GM18517 (cell line): ENCODE results near the gene MAST2.
"Not testable (repeated sequence)": the region's sequence is repeated elsewhere in the genome, so short reads cannot be mapped to it uniquely, and the experiment has no call there.

Source experiments
- ATAC-seq: cut with Tn5 transposase; IDR thresholded peaks from one replicate; pipeline ENCODE4 v1.9.1; 2021; ENCODE audit warnings: mild to moderate bottlenecking, moderate library complexity; ENCODE audit not compliant: unreplicated experiment

MAST2 gene

DNA sequence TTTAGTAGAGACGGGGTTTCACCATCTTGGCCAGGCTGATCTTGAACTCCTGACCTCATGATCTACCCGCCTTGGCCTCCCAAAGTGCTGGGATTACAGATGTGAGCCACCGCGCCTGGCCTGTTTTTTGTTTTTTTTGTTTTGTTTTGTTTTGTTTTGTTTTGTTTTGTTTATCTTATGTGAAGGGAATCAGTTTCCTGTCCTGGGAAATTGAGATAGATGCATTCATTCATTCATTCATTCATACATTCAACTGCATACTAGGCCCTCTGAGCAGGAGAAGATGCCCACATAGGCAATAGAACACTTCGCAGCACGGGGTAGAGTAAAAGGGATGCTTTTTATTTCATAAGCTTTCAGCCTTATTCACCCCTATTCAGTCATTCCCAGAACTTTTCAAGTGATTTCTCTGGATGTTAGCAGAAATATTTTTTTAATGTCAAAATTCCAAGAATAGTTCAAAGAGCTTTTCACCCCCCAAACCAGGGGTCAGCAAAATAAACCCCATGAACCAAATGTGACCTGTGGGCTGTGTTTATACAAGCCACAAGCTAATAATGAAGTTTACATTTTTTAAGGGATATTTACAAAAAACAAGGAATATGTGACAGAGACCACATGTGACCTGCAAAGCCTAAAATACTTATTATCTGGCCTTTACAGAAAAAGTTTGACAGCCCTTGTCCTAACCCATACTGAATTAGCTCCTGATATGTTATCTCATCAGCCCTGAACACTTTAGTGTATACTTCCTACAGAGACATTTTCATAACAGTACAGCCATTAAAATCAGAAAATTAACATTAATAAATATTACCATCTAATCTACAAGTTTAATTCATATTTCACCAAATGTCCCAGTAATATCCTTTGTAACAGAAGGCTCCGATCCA lies 127.1 kb downstream of the MAST2 start:
- ATAC-seq = no peak

- not testable (repeated sequence) for ATAC-seq
Measured at GRCh38 chr1:45932205-45932604, 128.8 kb downstream of the MAST2 start.

GRCh38 chr1:45934947-45935346 lies 131.5 kb downstream of the MAST2 start:
- ATAC-seq = no peak

DNA sequence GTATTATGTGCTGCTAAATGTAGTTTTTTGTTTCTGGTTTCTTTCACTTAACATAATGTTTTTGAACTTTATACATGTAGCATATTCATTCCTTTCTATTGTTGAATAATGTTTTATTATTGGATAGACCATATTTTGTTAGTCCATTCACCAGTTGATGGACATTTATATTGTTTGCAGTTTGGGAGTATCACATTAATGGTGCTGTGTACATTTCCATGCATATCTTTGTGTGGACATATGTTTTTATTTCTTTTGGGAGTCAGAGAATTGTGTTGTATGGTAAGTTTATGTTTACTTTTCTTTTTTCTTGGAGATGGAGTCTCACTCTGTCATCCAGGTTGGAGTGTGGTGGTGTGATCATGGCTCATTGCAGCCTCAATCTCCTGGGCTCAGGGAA lies 134.6 kb downstream of the MAST2 start:
- ATAC-seq = no peak

DNA sequence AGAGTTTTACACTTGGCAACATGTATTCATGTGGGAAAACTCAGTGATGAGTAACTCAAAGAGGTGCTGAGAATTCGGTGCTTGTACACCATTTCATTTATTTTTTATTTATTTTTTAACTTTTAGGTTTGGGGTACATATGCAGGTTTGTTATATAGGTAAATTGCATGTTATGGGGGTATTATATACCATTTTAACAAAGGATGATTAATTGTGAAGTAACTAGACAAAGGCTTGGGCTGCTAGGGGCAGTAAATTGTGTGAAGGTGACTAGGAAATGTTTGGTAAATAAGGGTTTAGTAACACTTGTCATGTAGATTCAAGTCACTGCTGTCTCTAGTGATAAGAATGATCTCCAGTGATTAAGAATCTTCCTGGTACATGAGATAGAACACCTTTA lies 139.0 kb downstream of the MAST2 start:
- no peak for ATAC-seq

DNA sequence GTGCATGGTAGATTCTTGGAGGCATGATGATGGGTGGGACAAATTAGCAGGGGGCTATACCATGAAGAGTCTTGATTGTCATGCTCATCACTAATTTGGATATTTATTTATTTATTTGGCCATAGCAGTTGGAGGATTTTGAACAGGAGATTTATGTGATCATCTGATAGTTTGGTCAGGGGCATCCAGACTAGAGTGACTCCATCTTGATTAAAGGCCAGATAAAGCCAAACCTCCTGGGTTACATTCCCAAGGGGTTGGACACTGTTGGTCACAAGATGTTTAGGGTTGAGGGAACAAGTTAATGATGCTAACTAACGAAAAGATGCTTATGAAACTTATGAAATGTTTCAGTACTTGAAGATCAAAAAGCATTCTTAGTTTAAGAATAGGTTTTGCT lies 139.8 kb downstream of the MAST2 start:
- no peak for ATAC-seq

DNA sequence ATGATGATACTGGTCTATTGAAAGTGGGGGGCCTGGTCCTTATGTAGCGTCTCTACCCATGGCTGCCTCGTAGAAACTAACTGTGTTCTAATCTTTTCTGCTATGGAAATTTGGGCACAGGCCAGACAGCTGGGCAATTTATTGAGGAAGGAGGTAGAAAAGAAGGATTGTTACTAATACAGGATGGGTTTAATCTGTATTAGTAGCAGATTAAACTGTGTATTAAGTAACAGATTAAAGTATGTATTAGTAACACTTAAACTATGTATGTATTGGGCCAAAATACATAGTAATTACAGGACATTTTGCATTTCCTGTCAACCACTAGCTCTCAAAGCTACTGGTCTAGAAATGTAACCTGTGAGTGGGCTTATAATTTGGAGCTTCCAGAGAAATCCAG lies 142.0 kb downstream of the MAST2 start:
- ATAC-seq = no peak

- not testable (repeated sequence) for ATAC-seq
Measured at GRCh38 chr1:45949462-45949861, 146.1 kb downstream of the MAST2 start.

DNA sequence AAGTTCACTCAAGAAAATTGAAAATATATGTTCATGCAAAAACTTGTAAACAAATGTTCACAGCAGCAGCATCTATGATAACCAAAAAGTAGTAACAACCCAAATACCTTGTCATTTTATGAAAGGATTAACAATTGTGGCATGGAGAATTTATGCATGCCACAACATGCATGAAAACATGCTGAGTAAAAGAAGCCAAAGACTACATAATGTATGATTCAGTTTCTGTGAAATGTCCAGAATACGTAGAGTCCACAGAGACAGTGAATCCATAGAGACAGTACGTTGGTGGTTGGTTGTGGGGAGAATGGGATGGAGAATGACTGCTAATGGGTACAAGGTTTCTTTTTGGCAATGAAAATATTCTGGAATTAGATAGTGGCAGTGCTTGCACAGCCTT lies 148.7 kb downstream of the MAST2 start:
- ATAC-seq = no peak

DNA sequence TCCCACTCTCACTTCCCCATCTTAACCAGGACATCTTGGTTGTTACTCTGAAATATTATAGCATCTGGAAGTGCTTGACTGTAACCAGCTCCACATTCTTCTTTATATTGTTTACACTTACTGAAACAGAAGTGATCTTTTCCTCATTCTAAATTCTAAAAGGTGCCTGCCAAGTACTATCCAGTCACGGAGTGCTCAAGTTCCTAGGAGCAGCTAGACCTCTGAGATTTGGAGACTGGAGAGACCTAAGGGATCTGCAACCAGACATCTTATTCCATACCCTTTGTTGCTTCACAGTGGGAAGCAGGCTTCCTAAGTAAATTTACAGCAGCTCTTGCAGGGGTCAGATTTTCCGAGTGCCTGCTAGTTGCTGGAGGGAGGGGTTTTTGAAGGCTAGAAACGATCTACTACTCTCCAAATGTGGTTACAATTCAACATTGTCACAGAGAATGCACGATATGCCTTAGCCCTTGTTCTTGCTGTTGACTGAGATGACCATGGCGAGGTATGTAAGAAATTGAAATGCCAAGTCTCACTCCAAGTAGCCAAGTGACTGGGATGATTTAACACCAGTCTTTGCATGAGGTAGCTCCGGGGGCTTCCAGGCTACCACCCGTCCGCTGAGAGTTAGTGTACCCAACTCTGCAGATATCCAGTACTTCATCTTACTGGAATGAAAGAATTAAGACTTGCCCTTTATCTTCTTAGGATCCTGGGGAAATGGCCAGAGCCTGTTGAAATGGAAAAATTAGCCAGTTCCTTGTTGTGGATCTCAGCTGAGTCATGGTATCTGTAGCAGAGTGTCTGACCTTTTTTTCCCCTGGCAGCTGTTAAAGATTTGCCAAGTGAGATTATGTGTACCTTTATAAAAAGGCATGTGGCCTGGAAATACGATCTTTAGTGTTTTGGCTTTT lies 150.8 kb downstream of the MAST2 start:
- ATAC-seq = no peak

- no peak for ATAC-seq
Measured at GRCh38 chr1:45957684-45958083, 154.3 kb downstream of the MAST2 start.

- ATAC-seq = no peak
Measured at GRCh38 chr1:45958317-45958716, 154.9 kb downstream of the MAST2 start.

- no peak for ATAC-seq
Measured at GRCh38 chr1:45960930-45961715, 157.7 kb downstream of the MAST2 start.

- ATAC-seq = not testable (repeated sequence)
Measured at GRCh38 chr1:45961936-45962335, 158.5 kb downstream of the MAST2 start.

GRCh38 chr1:45968941-45969666 lies 165.7 kb downstream of the MAST2 start:
- no peak for ATAC-seq

GRCh38 chr1:45969866-45970265 lies 166.5 kb downstream of the MAST2 start:
- ATAC-seq = no peak

- no peak for ATAC-seq
Measured at GRCh38 chr1:45971335-45971734, 167.9 kb downstream of the MAST2 start.

DNA sequence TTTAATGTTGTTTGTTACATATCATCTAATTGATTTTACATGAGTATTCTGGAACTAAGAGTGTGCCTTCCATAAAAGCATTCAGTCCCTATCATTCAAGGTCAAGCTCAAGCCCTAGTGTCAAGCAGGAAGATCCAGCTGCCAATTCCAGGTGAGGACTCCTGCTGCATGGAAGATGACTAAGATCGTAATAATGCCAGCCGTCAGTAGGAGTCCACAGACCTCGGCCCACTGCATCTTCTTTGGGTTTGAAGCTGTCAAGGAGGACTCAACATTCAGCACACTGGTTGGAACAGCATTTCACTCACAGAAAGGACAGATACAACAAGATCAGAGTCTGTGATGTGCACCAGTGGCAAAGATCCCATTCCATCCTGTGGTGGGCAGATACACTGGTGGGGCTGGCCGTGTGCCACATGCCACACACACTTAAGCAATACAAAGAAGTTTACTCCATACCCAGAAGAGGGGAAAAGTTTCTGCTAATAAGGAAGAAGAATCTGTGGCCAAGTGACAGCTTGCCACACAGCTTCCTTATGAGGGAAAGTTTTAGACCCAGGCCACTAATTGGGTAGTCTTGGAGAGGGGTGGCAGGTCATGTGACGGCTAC lies 168.6 kb downstream of the MAST2 start:
- no peak for ATAC-seq

GRCh38 chr1:45972621-45973020 lies 169.2 kb downstream of the MAST2 start:
- no peak for ATAC-seq

DNA sequence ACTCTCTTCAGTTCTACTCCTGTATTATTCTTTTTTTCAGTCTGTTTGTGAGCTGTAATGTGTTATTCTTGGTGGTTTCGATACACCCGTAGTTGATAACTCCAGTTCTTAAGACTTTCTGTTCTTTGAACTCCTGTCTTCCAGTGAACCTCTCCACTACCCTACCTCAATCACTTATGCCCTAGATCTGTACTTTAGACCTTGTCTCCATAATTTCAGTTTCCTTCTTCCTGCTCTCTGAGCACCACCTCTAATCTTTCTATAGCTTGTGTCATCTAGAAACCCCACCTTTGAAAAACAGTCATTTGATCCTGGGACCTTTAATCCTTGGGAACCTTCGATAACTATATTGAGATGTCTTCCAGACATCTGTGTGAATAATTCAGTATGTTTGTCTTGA lies 169.7 kb downstream of the MAST2 start:
- ATAC-seq = no peak
